SK-N-MC (cell line): Measurements from ENCODE around the gene FMN2.

Experiments
- EZH2 ChIP-seq: fragments of 200-600 bp; sonication (generic); IDR thresholded peaks from one replicate; pipeline ENCODE4 v1.6.1; 2017; ENCODE audit warnings: antibody characterized with exemption
- FOXP2 ChIP-seq: optimal IDR thresholded peaks from 2 replicates; pipeline ENCODE3; 2011; ENCODE audit warnings: mild to moderate bottlenecking, moderate library complexity; ENCODE audit not compliant: insufficient read depth; ENCODE audit errors: extremely low read length, control extremely low read depth
- POLR2AphosphoS5 ChIP-seq: IDR thresholded peaks from 2 replicates; pipeline ENCODE4 v1.6.1; 2012; ENCODE audit warnings: mild to moderate bottlenecking, low read depth, low read length, borderline replicate concordance

DNA sequence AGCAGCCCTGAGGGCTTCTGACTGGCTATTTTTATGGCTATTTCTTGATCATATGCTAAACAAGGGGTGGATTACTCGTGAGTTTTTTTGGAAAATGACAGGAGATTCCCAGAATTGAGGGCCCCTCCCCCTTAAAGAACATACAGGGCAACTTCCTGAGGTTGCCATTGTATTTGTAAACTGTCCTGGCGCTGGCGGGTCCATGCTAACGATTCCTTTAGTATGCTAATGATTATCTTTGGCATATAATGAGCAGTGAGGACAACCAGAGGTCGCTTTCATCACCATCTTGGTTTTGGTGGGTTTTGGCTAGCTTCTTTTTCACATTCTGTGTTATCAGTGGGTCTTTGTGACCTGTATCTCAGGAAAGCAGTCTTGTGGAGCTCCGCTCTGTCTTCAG lies 24.1 kb downstream of the FMN2 start:
- TF ChIP-seq POLR2AphosphoS5 (no peak), EZH2 (no peak), FOXP2 (no peak)
